Liver (tissue), 9 donors: ENCODE data around the gene FAT2. TPM values are rescaled to one million over a fixed set of nuclear protein-coding genes. Genes with fewer than 3 reads are reported as not detected.

Experiments
- DNase-seq: peaks from one replicate; pipeline ENCODE4 v3.0.0-alpha.2; 2017; ENCODE audit warnings: low spot score
- H3K27ac ChIP-seq, 2 donors: one replicate each; pipeline ENCODE4 v1.7.0; 2013; ENCODE audit warnings: inconsistent platforms in 2 of 2, low read length in 2 of 2, control low read depth in 1 of 2, low read depth in 1 of 2, mild to moderate bottlenecking in 1 of 2
- H3K27me3 ChIP-seq, 4 donors: one replicate each; pipeline versions ENCODE4 v1.6.1 to v1.7.0; 2013; ENCODE audit warnings: low read length in 3 of 4, inconsistent platforms in 1 of 4, mild to moderate bottlenecking in 1 of 4, moderate library complexity in 1 of 4; ENCODE audit not compliant: control insufficient read depth in 4 of 4, insufficient read depth in 4 of 4
- H3K36me3 ChIP-seq, 4 donors: one replicate each; pipeline versions ENCODE4 v1.6.1 to v1.7.0; 2013; ENCODE audit warnings: low read length in 3 of 4, mild to moderate bottlenecking in 3 of 4, low read depth in 1 of 4, moderate library complexity in 1 of 4; ENCODE audit not compliant: control insufficient read depth in 4 of 4, insufficient read depth in 3 of 4
- H3K4me1 ChIP-seq, 4 donors: one replicate each; pipeline versions ENCODE4 v1.6.1 to v1.7.0; 2013; ENCODE audit warnings: low read length in 3 of 4, mild to moderate bottlenecking in 3 of 4, moderate library complexity in 1 of 4; ENCODE audit not compliant: control insufficient read depth in 4 of 4, insufficient read depth in 4 of 4
- H3K4me3 ChIP-seq, 3 donors: one replicate each; pipeline versions ENCODE4 v1.6.1 to v1.7.0; 2013; ENCODE audit warnings: low read length in 3 of 3, control low read depth in 1 of 3, low read depth in 1 of 3, mild to moderate bottlenecking in 1 of 3
- H3K9ac ChIP-seq, 2 donors: one replicate each; pipeline ENCODE4 v1.7.0; 2013; ENCODE audit warnings: low read length in 2 of 2, mild to moderate bottlenecking in 2 of 2, moderate library complexity in 2 of 2, control low read depth in 1 of 2, low read depth in 1 of 2
- H3K9me3 ChIP-seq, 4 donors: one replicate each; pipeline versions ENCODE4 v1.6.1 to v1.7.0; 2013; ENCODE audit warnings: low read length in 3 of 4; ENCODE audit not compliant: control insufficient read depth in 4 of 4
- ATF3 ChIP-seq: IDR thresholded peaks from 2 replicates; pipeline ENCODE4 v1.6.1; 2016; ENCODE audit warnings: antibody characterized with exemption
- CTCF ChIP-seq: fragments of 150-350 bp; IDR thresholded peaks from 2 replicates; pipeline ENCODE4 v1.5.1; 2017; ENCODE audit warnings: improper control_type of control experiment, low read depth, low read length; ENCODE audit not compliant: missing input control
- EGR1 ChIP-seq, 2 donors: IDR thresholded peaks; 2 replicates each; pipeline ENCODE4 v1.6.1; 2016 to 2018; ENCODE audit warnings: antibody characterized with exemption in 2 of 2, low read depth in 2 of 2
- FOXA1 ChIP-seq: IDR thresholded peaks from 2 replicates; pipeline ENCODE4 v1.6.1; 2016; ENCODE audit warnings: antibody characterized with exemption
- FOXA2 ChIP-seq: IDR thresholded peaks from 2 replicates; pipeline ENCODE4 v1.6.1; 2016; ENCODE audit warnings: antibody characterized with exemption
- GABPA ChIP-seq, 2 donors: IDR thresholded peaks in 1 of 2; conservative IDR thresholded peaks in 1 of 2; 2 replicates each; pipeline ENCODE4 v1.6.1; 2016; ENCODE audit warnings: antibody characterized with exemption in 2 of 2, mild to moderate bottlenecking in 1 of 2, moderate library complexity in 1 of 2
- HNF4A ChIP-seq, 2 donors: conservative IDR thresholded peaks; 2 replicates each; pipeline ENCODE4 v1.6.1; 2016; ENCODE audit warnings: antibody characterized with exemption in 2 of 2, mild to moderate bottlenecking in 2 of 2
- JUND ChIP-seq, 2 donors: IDR thresholded peaks; 2 replicates each; pipeline ENCODE4 v1.6.1; 2016; ENCODE audit warnings: antibody characterized with exemption in 2 of 2
- MAX ChIP-seq: IDR thresholded peaks from 2 replicates; pipeline ENCODE4 v1.6.1; 2016; ENCODE audit warnings: antibody characterized with exemption
- NR2F2 ChIP-seq: IDR thresholded peaks from 2 replicates; pipeline ENCODE4 v1.6.1; 2016; ENCODE audit warnings: antibody characterized with exemption
- RAD21 ChIP-seq, 2 donors: IDR thresholded peaks; 2 replicates each; pipeline ENCODE4 v1.6.1; 2016; ENCODE audit warnings: antibody characterized with exemption in 2 of 2, mild to moderate bottlenecking in 2 of 2
- RXRA ChIP-seq, 2 donors: IDR thresholded peaks; 2 replicates each; pipeline ENCODE4 v1.6.1; 2017 to 2018; ENCODE audit warnings: antibody characterized with exemption in 2 of 2, mild to moderate bottlenecking in 1 of 2
- SP1 ChIP-seq: IDR thresholded peaks from 2 replicates; pipeline ENCODE4 v1.6.1; 2018; ENCODE audit warnings: antibody characterized with exemption, mild to moderate bottlenecking
- YY1 ChIP-seq: IDR thresholded peaks from 2 replicates; pipeline ENCODE4 v1.6.1; 2016; ENCODE audit warnings: antibody characterized with exemption, mild to moderate bottlenecking
- ZBTB33 ChIP-seq: IDR thresholded peaks from 2 replicates; pipeline ENCODE4 v1.6.1; 2016; ENCODE audit warnings: antibody characterized with exemption
- WGBS: extraction: QIAGEN DNeasy Blood & Tissue Kit; methylation state at CpG from one replicate; pipeline ENCODE4 v1.1.7; 2013; 5-methylcytosine and 5-hydroxymethylcytosine counted together
- polyA plus RNA-seq, 2 donors: library from polyadenylated mRNA; stranded (reverse) in 1 of 2; unstranded in 1 of 2; fragments of 200-250 nt in 1 of 2; fragments of >200 nt in 1 of 2; fragmentation: Nextera tagmentation in 1 of 2; extraction: Ambion mirVana in 1 of 2; gene quantifications; one replicate each; pipeline versions ENCODE4 v1.2.1 to v1.2.3, GENCODE V29; 2013 to 2015
- total RNA-seq, 2 donors: library from RNA; depleted of rRNA; stranded (reverse); fragments of >200 nt; gene quantifications; one replicate each; pipeline ENCODE4 v1.2.3, GENCODE V29; 2014
- TF ChIP-seq, protein P1 (sequence below): IDR thresholded peaks from 2 replicates; pipeline ENCODE4 v1.6.1; 2016; ENCODE audit warnings: antibody characterized with exemption, mild to moderate bottlenecking
- donor health status: healthy.
- donor health status: healthy.
- donor health status: healthy.
- donor health status: healthy.
- donor health status: healthy.

Gene FAT2
- total and polyA plus RNA-seq, 4 donors = under 0.01 to 0.07 TPM; not detected in 2

GRCh38 chr5:151581347-151581746, 9.8 kb downstream of the FAT2 start:
- H3K9ac ChIP-seq = no peak overlapping the region
- H3K27ac ChIP-seq = no peak overlapping the region

DNA sequence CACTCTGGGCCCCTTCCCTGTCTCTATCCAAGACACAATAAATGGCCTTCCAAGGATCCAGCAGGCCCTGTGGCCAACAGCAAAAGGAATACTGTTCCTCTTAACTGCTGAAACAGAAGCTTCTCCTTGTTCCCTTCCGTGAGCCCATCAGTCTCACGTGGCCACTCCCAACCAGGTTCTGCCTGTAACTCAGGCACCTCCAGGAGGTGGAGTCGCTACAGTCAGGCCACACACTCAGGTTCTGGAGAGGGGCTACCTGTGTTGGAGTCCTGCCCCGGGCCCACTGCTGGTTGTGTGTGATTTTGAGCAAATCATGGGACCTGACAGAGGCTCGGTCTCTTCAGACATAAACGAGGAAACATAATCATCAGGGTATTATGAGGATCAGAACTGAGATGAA, 10.3 kb downstream of the FAT2 start:
- TF ChIP-seq FOXA2 = no peak
- TF ChIP-seq SP1 = no peak
- no peak for TF ChIP-seq ATF3
- TF ChIP-seq, protein P1, sequence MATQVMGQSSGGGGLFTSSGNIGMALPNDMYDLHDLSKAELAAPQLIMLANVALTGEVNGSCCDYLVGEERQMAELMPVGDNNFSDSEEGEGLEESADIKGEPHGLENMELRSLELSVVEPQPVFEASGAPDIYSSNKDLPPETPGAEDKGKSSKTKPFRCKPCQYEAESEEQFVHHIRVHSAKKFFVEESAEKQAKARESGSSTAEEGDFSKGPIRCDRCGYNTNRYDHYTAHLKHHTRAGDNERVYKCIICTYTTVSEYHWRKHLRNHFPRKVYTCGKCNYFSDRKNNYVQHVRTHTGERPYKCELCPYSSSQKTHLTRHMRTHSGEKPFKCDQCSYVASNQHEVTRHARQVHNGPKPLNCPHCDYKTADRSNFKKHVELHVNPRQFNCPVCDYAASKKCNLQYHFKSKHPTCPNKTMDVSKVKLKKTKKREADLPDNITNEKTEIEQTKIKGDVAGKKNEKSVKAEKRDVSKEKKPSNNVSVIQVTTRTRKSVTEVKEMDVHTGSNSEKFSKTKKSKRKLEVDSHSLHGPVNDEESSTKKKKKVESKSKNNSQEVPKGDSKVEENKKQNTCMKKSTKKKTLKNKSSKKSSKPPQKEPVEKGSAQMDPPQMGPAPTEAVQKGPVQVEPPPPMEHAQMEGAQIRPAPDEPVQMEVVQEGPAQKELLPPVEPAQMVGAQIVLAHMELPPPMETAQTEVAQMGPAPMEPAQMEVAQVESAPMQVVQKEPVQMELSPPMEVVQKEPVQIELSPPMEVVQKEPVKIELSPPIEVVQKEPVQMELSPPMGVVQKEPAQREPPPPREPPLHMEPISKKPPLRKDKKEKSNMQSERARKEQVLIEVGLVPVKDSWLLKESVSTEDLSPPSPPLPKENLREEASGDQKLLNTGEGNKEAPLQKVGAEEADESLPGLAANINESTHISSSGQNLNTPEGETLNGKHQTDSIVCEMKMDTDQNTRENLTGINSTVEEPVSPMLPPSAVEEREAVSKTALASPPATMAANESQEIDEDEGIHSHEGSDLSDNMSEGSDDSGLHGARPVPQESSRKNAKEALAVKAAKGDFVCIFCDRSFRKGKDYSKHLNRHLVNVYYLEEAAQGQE = no peak
- no peak for TF ChIP-seq HNF4A (conservative IDR thresholded peaks at IDR 0.05)
- TF ChIP-seq ZBTB33 = no peak
- Histone ChIP-seq H3K9me3 (no peaks in the 10 kb centered on the region), H3K27me3 (no peaks in the 10 kb centered on the region), H3K4me1 (no peaks in the 10 kb centered on the region), H3K27ac (no peak overlapping the region), H3K36me3 (no peaks in the 10 kb centered on the region), H3K9ac (no peak overlapping the region), H3K4me3 (no peak overlapping the region)
- WGBS = 83% methylated on average over 6 of the region's 6 CpGs
- no peak for DNase-seq

More at GRCh38 chr5:151581347-151581746, 9.8 kb downstream of the FAT2 start:
- Histone ChIP-seq H3K27me3 (no peaks in the 10 kb centered on the region), H3K36me3 (no peaks in the 10 kb centered on the region), H3K9me3 (no peaks in the 10 kb centered on the region), H3K4me1 (no peaks in the 10 kb centered on the region), H3K4me3 (no peak overlapping the region)
- no peak for DNase-seq
- 94% methylated on average over 4 of the region's 4 CpGs for WGBS
- no peak for TF ChIP-seq YY1
- TF ChIP-seq MAX = no peak
- no peak for TF ChIP-seq RXRA (IDR thresholded peaks at IDR 0.05)
- TF ChIP-seq, protein P1 = no peak
- TF ChIP-seq NR2F2 = no peak
- TF ChIP-seq SP1 = no peak
- TF ChIP-seq EGR1 (IDR thresholded peaks at IDR 0.05; ENCODE audit: low read depth in 2 of 2) = no peak
- TF ChIP-seq FOXA1 = no peak
- TF ChIP-seq ATF3 = no peak
- no peak for TF ChIP-seq RAD21 (IDR thresholded peaks at IDR 0.05)
- no peak for TF ChIP-seq JUND (IDR thresholded peaks at IDR 0.05)
- TF ChIP-seq GABPA (IDR thresholded peaks at IDR 0.05 in 1 of 2, conservative IDR thresholded peaks at IDR 0.05 in 1 of 2) = no peak
- TF ChIP-seq CTCF = no peak
